HCT116 (cell line): ENCODE measurements around the gene ABHD16B.

ENCODE experiments used
- SP1 ChIP-seq: IDR thresholded peaks from 2 replicates; pipeline ENCODE4 v1.6.1; 2012; ENCODE audit warnings: low read depth
- TF ChIP-seq, protein P1 (sequence below): IDR thresholded peaks from 2 replicates; pipeline ENCODE4 v1.6.1; 2012

- TF ChIP-seq SP1, result no peak
- TF ChIP-seq, protein P1, sequence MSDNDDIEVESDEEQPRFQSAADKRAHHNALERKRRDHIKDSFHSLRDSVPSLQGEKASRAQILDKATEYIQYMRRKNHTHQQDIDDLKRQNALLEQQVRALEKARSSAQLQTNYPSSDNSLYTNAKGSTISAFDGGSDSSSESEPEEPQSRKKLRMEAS, result no peak
Observed at GRCh38 chr20:63854766-63855362, 6.4 kb upstream of the ABHD16B start.
